GM23338 (cell line): ENCODE measurements around the gene FRMPD1. TPM values are rescaled to one million over a fixed set of nuclear protein-coding genes. Genes with fewer than 3 reads are reported as not detected.

Source experiments
- ATAC-seq: fragments of 200-7000 bp; cut with Tn5 transposase; 3 replicates; pipeline ENCODE4 v1.9.1; 2020
- DNase-seq: peaks from one replicate; pipeline ENCODE4 v3.0.0-alpha.2; 2015; ENCODE audit warnings: low spot score
- H2AFZ ChIP-seq: fragments of 200-600 bp; sonication (generic); 2 replicates; pipeline ENCODE4 v1.8.0; 2016; ENCODE audit warnings: antibody characterized with exemption, mild to moderate bottlenecking, moderate library complexity
- H3F3A ChIP-seq: fragments of 200-600 bp; sonication (generic); replicated peaks from 2 replicates; pipeline ENCODE4 v1.8.0; 2017; ENCODE audit warnings: antibody characterized with exemption, mixed run types, low read depth
- H3K27ac ChIP-seq: fragments of 200-600 bp; sonication (generic); 2 replicates; pipeline ENCODE4 v1.6.1; 2016; ENCODE audit warnings: low read depth
- H3K27me3 ChIP-seq: fragments of 200-600 bp; sonication (generic); 2 replicates; pipeline ENCODE4 v1.8.0; 2016; ENCODE audit warnings: mild to moderate bottlenecking, mixed run types, moderate library complexity; ENCODE audit not compliant: insufficient read depth
- H3K36me3 ChIP-seq: fragments of 200-600 bp; sonication (generic); 2 replicates; pipeline ENCODE4 v1.8.0; 2016; ENCODE audit warnings: mild to moderate bottlenecking; ENCODE audit not compliant: insufficient read depth
- H3K4me1 ChIP-seq: fragments of 200-600 bp; sonication (generic); 2 replicates; pipeline ENCODE4 v1.8.0; 2016; ENCODE audit warnings: mild to moderate bottlenecking, moderate library complexity; ENCODE audit not compliant: insufficient read depth
- H3K4me2 ChIP-seq: fragments of 200-600 bp; sonication (generic); 2 replicates; pipeline ENCODE4 v1.7.1; 2017; ENCODE audit warnings: mixed run types
- H3K4me3 ChIP-seq: fragments of 200-600 bp; sonication (generic); 2 replicates; pipeline ENCODE4 v1.6.1; 2016; ENCODE audit warnings: mixed run types
- H3K79me2 ChIP-seq: fragments of 200-600 bp; sonication (generic); replicated peaks from 2 replicates; pipeline ENCODE4 v1.8.0; 2017; ENCODE audit warnings: mild to moderate bottlenecking; ENCODE audit not compliant: insufficient read depth
- H3K9me2 ChIP-seq: fragments of 200-600 bp; sonication (generic); 2 replicates; pipeline ENCODE4 v1.8.0; 2017; ENCODE audit not compliant: insufficient read depth
- H4K20me1 ChIP-seq: fragments of 200-600 bp; sonication (generic); replicated peaks from 2 replicates; pipeline ENCODE4 v1.8.0; 2017; ENCODE audit warnings: mild to moderate bottlenecking; ENCODE audit not compliant: insufficient read depth
- H3K27ac Mint-ChIP-seq: 2 replicates; pipeline ENCODE4 v1.8.0; 2020; ENCODE audit warnings: inconsistent platforms, mild to moderate bottlenecking, moderate library complexity, mixed read lengths
- H3K27me3 Mint-ChIP-seq: 3 replicates; pipeline ENCODE4 v1.8.0; 2022; ENCODE audit warnings: low read depth, mild to moderate bottlenecking, moderate library complexity, mixed read lengths, inconsistent platforms; ENCODE audit not compliant: insufficient read depth, poor library complexity
- H3K36me3 Mint-ChIP-seq: 3 replicates; pipeline ENCODE4 v1.8.0; 2021; ENCODE audit warnings: low read depth, mild to moderate bottlenecking, inconsistent platforms, moderate library complexity, mixed read lengths
- H3K4me1 Mint-ChIP-seq: 3 replicates; pipeline ENCODE4 v1.8.0; 2020; ENCODE audit warnings: mild to moderate bottlenecking, inconsistent platforms, mixed read lengths
- H3K4me3 Mint-ChIP-seq: 3 replicates; pipeline ENCODE4 v1.8.0; 2021; ENCODE audit warnings: moderate library complexity, mild to moderate bottlenecking, inconsistent platforms, mixed read lengths
- H3K9me3 Mint-ChIP-seq: 3 replicates; pipeline ENCODE4 v1.8.0; 2020; ENCODE audit warnings: moderate library complexity, mild to moderate bottlenecking, inconsistent platforms, mixed read lengths
- CREB1 ChIP-seq: fragments of 250-450 bp; sonication (Bioruptor Pico); IDR thresholded peaks from 2 replicates; pipeline ENCODE4 v1.5.0; 2020; ENCODE audit warnings: low read depth, mild to moderate bottlenecking, moderate library complexity
- CTCF ChIP-seq, 2 experiments: fragments of 200-600 bp in 1 of 2; sonication (generic) in 1 of 2; conservative IDR thresholded peaks; 2 replicates each; pipeline versions ENCODE4 v1.5.1 to v1.6.1; 2016 to 2017; ENCODE audit warnings: antibody characterized with exemption in 2 of 2, low read depth in 2 of 2, mild to moderate bottlenecking in 2 of 2, moderate library complexity in 1 of 2
- ETS1 ChIP-seq: IDR thresholded peaks from 2 replicates; pipeline ENCODE4 v1.6.1; 2016; ENCODE audit warnings: antibody characterized with exemption
- EZH2 ChIP-seq: fragments of 200-600 bp; sonication (generic); IDR thresholded peaks from one replicate; pipeline ENCODE4 v1.8.0; 2017; ENCODE audit warnings: antibody characterized with exemption, mild to moderate bottlenecking, low read depth; ENCODE audit not compliant: unreplicated experiment
- EZH2phosphoT487 ChIP-seq: fragments of 200-600 bp; sonication (generic); IDR thresholded peaks from one replicate; pipeline ENCODE4 v1.8.1; 2018; ENCODE audit warnings: antibody characterized with exemption; ENCODE audit not compliant: unreplicated experiment
- JUNB ChIP-seq: IDR thresholded peaks from one replicate; pipeline ENCODE4 v1.6.1; 2016; ENCODE audit warnings: antibody characterized with exemption; ENCODE audit not compliant: unreplicated experiment
- NANOG ChIP-seq: IDR thresholded peaks from 2 replicates; pipeline ENCODE4 v1.6.1; 2016; ENCODE audit warnings: antibody characterized with exemption, borderline replicate concordance
- POLR2AphosphoS5 ChIP-seq: IDR thresholded peaks from 2 replicates; pipeline ENCODE4 v1.6.1; 2016; ENCODE audit warnings: antibody characterized with exemption, low read depth
- REST ChIP-seq: IDR thresholded peaks from one replicate; pipeline ENCODE4 v1.6.1; 2018; ENCODE audit warnings: antibody characterized with exemption; ENCODE audit not compliant: unreplicated experiment
- STAT1 ChIP-seq: IDR thresholded peaks from one replicate; pipeline ENCODE4 v1.6.1; 2016; ENCODE audit warnings: antibody characterized with exemption; ENCODE audit not compliant: unreplicated experiment
- ZNF114 ChIP-seq: fragments of 250-450 bp; sonication (Bioruptor Pico); IDR thresholded peaks from 2 replicates; pipeline ENCODE4 v1.5.0; 2020; ENCODE audit warnings: mild to moderate bottlenecking, moderate library complexity
- ZNF331 ChIP-seq: fragments of 250-450 bp; sonication (Bioruptor Pico); IDR thresholded peaks from 2 replicates; pipeline ENCODE4 v1.5.0; 2020; ENCODE audit warnings: low read depth, mild to moderate bottlenecking, moderate library complexity
- ZNF462 ChIP-seq: fragments of 250-450 bp; sonication (Bioruptor Pico); IDR thresholded peaks from 2 replicates; pipeline ENCODE4 v1.5.0; 2020; ENCODE audit warnings: mild to moderate bottlenecking, moderate library complexity
- polyA plus RNA-seq: library from polyadenylated mRNA; unstranded; fragments of >200 nt; fragmentation: Nextera tagmentation; extraction: Ambion mirVana; gene quantifications from 2 replicates; pipeline ENCODE4 v1.2.1, GENCODE V29; 2016
- total RNA-seq: library from RNA; depleted of rRNA; stranded (reverse); fragments of >200 nt; shearing (Covaris generic); gene quantifications from 2 replicates; pipeline ENCODE4 v1.2.3, GENCODE V29; 2014

FRMPD1 gene
- total and polyA plus RNA-seq, 2 experiments from 2014 or later = 0.23 to 0.63 TPM

- no peak overlapping the region for H2AFZ ChIP-seq
- no peak for TF ChIP-seq EZH2
- TF ChIP-seq REST = no peak
- TF ChIP-seq POLR2AphosphoS5 = no peak
- TF ChIP-seq CTCF (conservative IDR thresholded peaks at IDR 0.05; ENCODE audit: low read depth in 2 of 2) = no peak
- TF ChIP-seq CREB1 (CRISPR knock-in tag) = no peak
- TF ChIP-seq EZH2phosphoT487 = no peak
- TF ChIP-seq NANOG = no peak
- TF ChIP-seq ZNF462 (CRISPR knock-in tag) = no peak
- TF ChIP-seq ZNF114 (CRISPR knock-in tag) = no peak
- no peak for TF ChIP-seq ZNF331 (CRISPR knock-in tag)
- TF ChIP-seq ETS1 = no peak
- TF ChIP-seq STAT1 = no peak
- no peak for TF ChIP-seq JUNB
- no peak for ATAC-seq
- H3F3A ChIP-seq = no peaks in the 10 kb centered on the region
- Mint-ChIP-seq H3K36me3 (no peaks in the 10 kb centered on the region), H3K4me1 (no peaks in the 10 kb centered on the region), H3K27me3 (no peaks in the 10 kb centered on the region), H3K9me3 (no peaks in the 10 kb centered on the region), H3K27ac (no peak overlapping the region), H3K4me3 (no peak overlapping the region)
- no peaks in the 10 kb centered on the region for H3K27me3 ChIP-seq
- DNase-seq = no peak
- no peaks in the 10 kb centered on the region for H3K9me2 ChIP-seq
- no peaks in the 10 kb centered on the region for H3K79me2 ChIP-seq
- H3K4me2 ChIP-seq = no peak overlapping the region
- H3K4me3 ChIP-seq = no peak overlapping the region
- H3K4me1 ChIP-seq = no peaks in the 10 kb centered on the region
- no peaks in the 10 kb centered on the region for H4K20me1 ChIP-seq
- H3K27ac ChIP-seq = no peak overlapping the region
- no peaks in the 10 kb centered on the region for H3K36me3 ChIP-seq
These were observed 57.0 kb downstream of the FRMPD1 start for GRCh38 chr9:37707748-37708147.
